ENCODE results near the gene RELN. TPM values are rescaled to one million over a fixed set of nuclear protein-coding genes. Genes with fewer than 3 reads are reported as not detected.

The RELN gene
- total and polyA plus RNA-seq, 9 of the 15 experiments (the other 6 are each of a cell fraction or from before 2014, with no cell fraction given): 12.9 to 43.2 (median 18.1) TPM

DNA sequence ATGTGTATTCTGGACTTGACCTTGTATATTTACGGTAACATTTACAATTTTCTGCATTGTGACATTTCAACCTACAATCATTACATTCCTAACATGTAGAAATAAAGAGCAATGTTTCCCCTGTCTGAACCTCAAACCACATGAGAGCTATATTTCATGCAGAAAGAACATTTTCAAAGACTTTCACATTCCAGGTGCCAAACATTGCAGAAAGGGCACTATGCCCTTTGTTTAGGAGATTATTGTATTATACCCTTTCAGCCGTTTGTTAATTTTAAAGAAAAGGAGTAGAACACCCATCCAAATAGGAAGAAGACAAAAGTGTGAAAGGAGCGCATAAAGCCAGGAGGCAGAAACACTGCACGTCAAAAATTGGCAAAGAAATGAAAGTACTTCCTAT is 260.4 kb downstream of the RELN start (continued):
- no peak for TF ChIP-seq HNRNPK (IDR thresholded peaks at IDR 0.05; ENCODE audit: low read depth, low read length, poor library complexity, severe bottlenecking)
- no peak for TF ChIP-seq SREBF1 (IDR thresholded peaks at IDR 0.05; ENCODE audit: borderline replicate concordance, low read depth, low read length)
- no peak for TF ChIP-seq ARID2 (IDR thresholded peaks at IDR 0.05)
- TF ChIP-seq XRCC5 (IDR thresholded peaks at IDR 0.05; ENCODE audit: low read depth, low read length): no peak
- TF ChIP-seq ETS1 (conservative IDR thresholded peaks at IDR 0.05; ENCODE audit: control insufficient read depth, low read depth, low read length): no peak
- no peak for TF ChIP-seq ZBTB49 (CRISPR knock-in tag; IDR thresholded peaks at IDR 0.05; ENCODE audit: borderline replicate concordance)
- TF ChIP-seq ETV6 (IDR thresholded peaks at IDR 0.05; ENCODE audit: borderline replicate concordance in 1 of 2, low read depth in 2 of 2, low read length in 1 of 2): no peak
- no peak for TF ChIP-seq ETV6 (CRISPR knock-in tag; IDR thresholded peaks at IDR 0.05; ENCODE audit: borderline replicate concordance)
- no peak for TF ChIP-seq ZBTB40 (IDR thresholded peaks at IDR 0.05)
- no peak for TF ChIP-seq ZBTB40 (CRISPR knock-in tag; IDR thresholded peaks at IDR 0.05)
